Adrenal gland (tissue), 12 donors: Measurements from ENCODE around the gene ALDH1A3. TPM values are rescaled to one million over a fixed set of nuclear protein-coding genes. Genes with fewer than 3 reads are reported as not detected.

ENCODE experiments used
- DNase-seq, 7 donors: peaks; one replicate each; pipeline ENCODE4 v3.0.0-alpha.2; 2019 to 2020
- H3K27ac ChIP-seq, 5 donors: fragments of 200-600 bp; sonication (generic) in 4 of 5; 1 replicate in 3 of 5; 2 replicates in 2 of 5; pipeline versions ENCODE4 v1.5.1 to v1.8.0; 2016 to 2020; ENCODE audit warnings: mild to moderate bottlenecking in 1 of 5
- H3K27me3 ChIP-seq: fragments of 200-600 bp; 2 replicates; pipeline ENCODE4 v1.8.0; 2021
- H3K36me3 ChIP-seq, 2 donors: fragments of 200-600 bp; replicated peaks in 1 of 2; 1 replicate in 1 of 2; 2 replicates in 1 of 2; pipeline versions ENCODE4 v1.5.1 to v1.8.0; 2018 to 2022
- H3K4me1 ChIP-seq, 2 donors: fragments of 200-600 bp; replicated peaks in 1 of 2; 1 replicate in 1 of 2; 2 replicates in 1 of 2; pipeline versions ENCODE4 v1.5.1 to v1.8.0; 2018 to 2021
- H3K4me3 ChIP-seq, 4 donors: fragments of 200-600 bp; sonication (generic) in 3 of 4; one replicate each; pipeline ENCODE4 v1.5.1; 2016 to 2018
- H3K9me3 ChIP-seq, 3 donors: fragments of 200-600 bp; sonication (generic) in 1 of 3; replicated peaks in 1 of 3; 1 replicate in 2 of 3; 2 replicates in 1 of 3; pipeline versions ENCODE4 v1.5.1 to v1.8.0; 2016 to 2021
- POLR2A ChIP-seq, 2 donors: fragments of 450-650 bp; IDR thresholded peaks; one replicate each; pipeline ENCODE4 v1.6.1; 2017; ENCODE audit warnings: antibody characterized with exemption in 2 of 2, mild to moderate bottlenecking in 2 of 2, moderate library complexity in 1 of 2
- WGBS, 4 donors: extraction: QIAGEN DNeasy Blood & Tissue Kit in 2 of 4; methylation state at CpG; one replicate each; pipeline versions ENCODE4 v1.1.5 to v1.1.7; 2013 to 2017; 5-methylcytosine and 5-hydroxymethylcytosine counted together
- intact Hi-C, 2 donors: fragments of 100-400 bp; cut with DNase I; formaldehyde crosslinking; loops; one replicate each; pipeline versions ENCODE4 v1.14.1 to v1.15.0; 2022 to 2023
- polyA plus RNA-seq, 3 donors: library from polyadenylated mRNA; stranded (reverse); fragments of 200-250 nt in 2 of 3; fragments of 350-450 nt in 1 of 3; fragmentation: Illumina TruSeq in 1 of 3; extraction: RNeasy Lipid Tissue Mini Kit (QIAGEN cat#74804) in 1 of 3; gene quantifications; one replicate each; pipeline ENCODE4 v1.2.3, GENCODE V29; 2013 to 2014
- total RNA-seq, 9 donors: library from RNA; depleted of rRNA in 4 of 9; stranded (reverse); fragments of >200 nt in 4 of 9; fragments of 120-200 nt in 1 of 9; fragmentation: NEBNext Ultra II Directional in 1 of 9; extraction: Animal tissue kit (Norgen Biotek cat#: 25700) in 1 of 9; gene quantifications; one replicate each; pipeline versions ENCODE4 v1.1.0 to v1.2.4, GENCODE V29; 2013 to 2023
- TF ChIP-seq, protein P1 (sequence below), 6 experiments: fragments of 450-650 bp in 4 of 6; fragments of 200-600 bp in 2 of 6; sonication (generic) in 1 of 6; IDR thresholded peaks; 1 replicate in 5 of 6; 2 replicates in 1 of 6; pipeline versions ENCODE4 v1.5.1 to v1.8.0; 2016 to 2021; ENCODE audit warnings: antibody characterized with exemption in 6 of 6, mild to moderate bottlenecking in 2 of 6, moderate library complexity in 1 of 6
- donor health status: healthy with polysubstance abuse.
- donor health status: Bipolar disorder and iron deficiency.
- donor health status: DM: yes; HTN: yes; CAD: no.
- donor health status: DM: no; HTN: no; CAD: no.
- donor health status: DM: no; HTN: no; CAD: no.
- donor health status: DM: yes; HTN: yes; CAD: no.

Gene ALDH1A3
- total and polyA plus RNA-seq, 12 donors = 1.8 to 165 (median 30.5) TPM

DNA sequence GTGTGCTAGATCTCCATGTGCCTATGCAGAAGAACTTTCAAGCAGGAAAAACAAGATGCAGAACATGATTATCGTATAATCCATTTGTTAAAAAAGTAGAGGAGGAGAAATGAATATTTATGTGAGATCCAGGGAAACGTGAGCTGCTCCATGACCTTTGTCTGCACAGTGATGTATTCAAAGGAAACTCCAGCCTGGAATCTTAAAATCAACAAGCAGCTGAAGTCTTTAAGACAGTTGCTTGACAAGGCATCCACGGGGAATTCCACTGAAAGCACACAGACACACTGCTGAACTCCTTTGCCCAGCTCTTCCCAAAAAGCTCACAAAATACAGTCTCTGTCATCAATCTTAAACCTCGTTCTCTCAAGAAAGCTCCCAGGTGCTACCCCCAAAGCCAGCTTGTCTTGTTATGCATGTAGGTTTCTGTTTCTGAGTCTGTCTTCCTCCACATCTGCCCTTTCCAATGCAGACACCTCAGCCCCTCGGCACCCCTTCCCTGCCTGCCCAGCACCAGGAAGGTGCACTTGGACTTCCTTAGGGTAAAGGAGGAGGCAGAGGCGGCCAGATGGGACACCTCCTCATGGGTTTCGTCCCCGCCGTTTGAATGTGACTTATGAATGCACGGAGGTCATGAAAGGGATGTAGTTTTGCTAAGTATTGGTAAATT is 68.3 kb downstream of the ALDH1A3 start:
- no peak for DNase-seq

DNA sequence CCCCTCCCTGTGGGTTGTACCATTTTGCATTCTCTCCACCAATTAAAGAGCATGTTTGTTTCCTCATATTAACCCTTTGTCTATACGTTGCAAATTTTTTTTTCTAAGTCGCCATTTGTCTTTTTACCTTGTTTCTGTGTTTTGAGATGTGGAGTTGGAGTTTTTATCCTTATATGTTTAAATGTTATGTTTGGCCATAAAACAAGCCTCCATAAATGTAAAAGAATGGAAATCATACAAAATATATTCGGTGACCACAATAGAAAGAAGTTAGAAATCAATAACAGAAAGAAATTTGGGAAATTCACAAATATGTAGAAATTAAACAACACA is 68.8 kb downstream of the ALDH1A3 start:
- Histone ChIP-seq H3K36me3 (no peaks in the 10 kb centered on the region), H3K27ac (no peak overlapping the region), H3K27me3 (no peaks in the 10 kb centered on the region), H3K4me1 (no peaks in the 10 kb centered on the region), H3K9me3 (no peaks in the 10 kb centered on the region), H3K4me3 (no peak overlapping the region)
- TF ChIP-seq POLR2A (IDR thresholded peaks at IDR 0.05) = no peak
- TF ChIP-seq, protein P1, sequence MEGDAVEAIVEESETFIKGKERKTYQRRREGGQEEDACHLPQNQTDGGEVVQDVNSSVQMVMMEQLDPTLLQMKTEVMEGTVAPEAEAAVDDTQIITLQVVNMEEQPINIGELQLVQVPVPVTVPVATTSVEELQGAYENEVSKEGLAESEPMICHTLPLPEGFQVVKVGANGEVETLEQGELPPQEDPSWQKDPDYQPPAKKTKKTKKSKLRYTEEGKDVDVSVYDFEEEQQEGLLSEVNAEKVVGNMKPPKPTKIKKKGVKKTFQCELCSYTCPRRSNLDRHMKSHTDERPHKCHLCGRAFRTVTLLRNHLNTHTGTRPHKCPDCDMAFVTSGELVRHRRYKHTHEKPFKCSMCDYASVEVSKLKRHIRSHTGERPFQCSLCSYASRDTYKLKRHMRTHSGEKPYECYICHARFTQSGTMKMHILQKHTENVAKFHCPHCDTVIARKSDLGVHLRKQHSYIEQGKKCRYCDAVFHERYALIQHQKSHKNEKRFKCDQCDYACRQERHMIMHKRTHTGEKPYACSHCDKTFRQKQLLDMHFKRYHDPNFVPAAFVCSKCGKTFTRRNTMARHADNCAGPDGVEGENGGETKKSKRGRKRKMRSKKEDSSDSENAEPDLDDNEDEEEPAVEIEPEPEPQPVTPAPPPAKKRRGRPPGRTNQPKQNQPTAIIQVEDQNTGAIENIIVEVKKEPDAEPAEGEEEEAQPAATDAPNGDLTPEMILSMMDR (IDR thresholded peaks at IDR 0.05) = no peak
- WGBS, 4 donors = 77 to 84% (median 83%) methylated on average over 3 of the region's 3 CpGs
- DNase-seq = no peak
- intact Hi-C loops = no loop called here

More for the DNA sequence above, 68.3 kb downstream of the ALDH1A3 start:
- WGBS, 4 donors = 48 to 57% (median 54%) methylated on average over 10 of the region's 10 CpGs
- H3K9me3 ChIP-seq = no peaks in the 10 kb centered on the region
- no peaks in the 10 kb centered on the region for H3K36me3 ChIP-seq
- H3K4me3 ChIP-seq = no peak overlapping the region
- H3K4me1 ChIP-seq = no peaks in the 10 kb centered on the region
- no peak for TF ChIP-seq POLR2A (IDR thresholded peaks at IDR 0.05)
- intact Hi-C loops = no loop called here
- H3K27ac ChIP-seq = no peak overlapping the region
- no peaks in the 10 kb centered on the region for H3K27me3 ChIP-seq

DNA sequence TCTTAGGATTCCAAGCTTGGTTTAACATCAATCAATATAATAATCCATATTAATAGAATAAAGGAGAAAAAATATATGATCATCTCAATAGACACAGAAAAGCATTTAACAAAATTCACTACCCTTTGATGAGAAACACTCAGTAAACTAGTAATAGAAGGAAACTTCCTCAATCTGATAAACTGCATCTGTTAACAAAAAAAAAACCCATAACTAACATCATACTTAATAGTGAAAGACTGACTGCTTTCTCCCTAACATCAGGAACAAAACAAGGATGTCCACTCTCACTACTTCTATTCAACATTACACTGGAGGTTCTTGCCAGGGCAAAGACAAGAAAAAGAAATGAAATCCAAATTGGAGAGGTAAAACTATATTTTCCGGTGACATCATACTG is 70.1 kb downstream of the ALDH1A3 start:
- 93 to 98% (median 96%) methylated on average over 1 of the region's 1 CpG for WGBS, 4 donors
- intact Hi-C loops = no loop called here
- H3K27ac ChIP-seq = no peak overlapping the region

DNA sequence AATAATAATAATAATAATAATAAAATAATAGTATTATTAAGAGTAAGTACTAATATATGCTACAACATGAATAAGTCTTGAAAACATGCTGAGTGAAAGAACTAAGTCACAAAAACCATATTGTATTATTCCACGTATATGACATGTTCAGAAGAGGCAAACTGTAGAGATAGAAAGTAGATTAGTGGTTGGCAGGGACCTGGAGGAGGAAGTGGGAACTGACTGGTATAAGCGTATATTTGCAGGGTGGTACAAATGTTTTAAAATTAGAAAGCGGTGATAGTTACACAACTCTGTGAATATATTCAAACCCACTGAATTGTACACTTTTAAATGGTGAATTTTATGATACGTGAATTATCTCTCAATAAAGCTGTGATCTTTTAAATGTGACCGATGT is 72.3 kb downstream of the ALDH1A3 start:
- intact Hi-C loops = no loop called here
- Histone ChIP-seq H3K4me1 (no peaks in the 10 kb centered on the region), H3K27me3 (no peaks in the 10 kb centered on the region), H3K36me3 (no peaks in the 10 kb centered on the region), H3K4me3 (no peak overlapping the region), H3K9me3 (no peaks in the 10 kb centered on the region), H3K27ac (no peak overlapping the region)
- WGBS, 4 donors = 75 to 80% (median 79%) methylated on average over 5 of the region's 5 CpGs
- TF ChIP-seq, protein P1 (IDR thresholded peaks at IDR 0.05) = no peak
- no peak for TF ChIP-seq POLR2A (IDR thresholded peaks at IDR 0.05)
- DNase-seq = no peak

More for the DNA sequence above, 70.1 kb downstream of the ALDH1A3 start:
- Histone ChIP-seq H3K27me3 (no peaks in the 10 kb centered on the region), H3K36me3 (no peaks in the 10 kb centered on the region), H3K4me3 (no peak overlapping the region), H3K4me1 (no peaks in the 10 kb centered on the region), H3K9me3 (no peaks in the 10 kb centered on the region)
- TF ChIP-seq, protein P1 (IDR thresholded peaks at IDR 0.05) = no peak
- TF ChIP-seq POLR2A (IDR thresholded peaks at IDR 0.05) = no peak
- DNase-seq = no peak

DNA sequence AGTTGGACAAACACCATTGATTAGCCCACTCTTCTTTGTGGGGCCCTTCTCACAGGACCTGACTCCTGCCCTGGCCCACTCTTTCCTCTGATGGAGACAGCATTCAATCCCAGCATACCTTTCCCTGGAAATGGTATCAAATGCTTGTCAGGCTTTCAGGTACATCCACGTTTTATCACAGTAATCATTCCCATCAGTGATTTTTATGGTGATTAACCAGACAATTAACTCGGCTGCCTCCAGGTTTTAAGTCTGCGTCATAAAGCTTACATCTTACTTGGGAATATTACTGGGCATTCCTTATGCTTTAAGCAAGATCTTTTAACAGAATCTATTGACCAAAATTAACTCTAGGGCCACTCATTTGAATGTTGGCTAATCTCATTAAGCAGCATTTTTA is 72.9 kb downstream of the ALDH1A3 start:
- no peak for DNase-seq
- 53 to 73% (median 66%) methylated on average over 3 of the region's 3 CpGs for WGBS, 4 donors
- intact Hi-C loops = no loop called here
- Histone ChIP-seq H3K9me3 (no peaks in the 10 kb centered on the region), H3K4me1 (no peaks in the 10 kb centered on the region), H3K36me3 (no peaks in the 10 kb centered on the region), H3K27me3 (no peaks in the 10 kb centered on the region), H3K27ac (no peak overlapping the region), H3K4me3 (no peak overlapping the region)
- TF ChIP-seq, protein P1 (IDR thresholded peaks at IDR 0.05) = no peak
- TF ChIP-seq POLR2A (IDR thresholded peaks at IDR 0.05) = no peak
